ENCODE measurements around the gene CD300A.

The CD300A gene

GRCh38 chr17:74465378-74466110 lies 890 bp upstream of the CD300A start:
- no peaks in the 10 kb centered on the region for H3K79me1 ChIP-seq (ENCODE audit: low read depth, low read length)
- DNase-seq (ENCODE audit: low spot score) = no peak
- H2BK12ac ChIP-seq (ENCODE audit: low read length) = no peak overlapping the region
- H4K8ac ChIP-seq (ENCODE audit: low read depth, low read length) = no peak overlapping the region
- H2AFZ ChIP-seq (ENCODE audit: low read length) = no peak overlapping the region
- H3K9me3 ChIP-seq (replicated peaks in 1 of 2; ENCODE audit: control insufficient read depth in 2 of 2, insufficient read depth in 1 of 2, low read depth in 1 of 2, low read length in 2 of 2) = peaks cover 0 to 10% of the 10 kb centered on the region in 2 donors
- H3K14ac ChIP-seq (ENCODE audit: low read length) = no peak overlapping the region
- no peak overlapping the region for H3K4ac ChIP-seq (ENCODE audit: low read length)
- no peaks in the 10 kb centered on the region for H3K36me3 ChIP-seq (replicated peaks in 1 of 2; ENCODE audit: control insufficient read depth in 2 of 2, insufficient read depth in 2 of 2, low read length in 2 of 2)
- no peak overlapping the region for H2BK120ac ChIP-seq (ENCODE audit: low read depth, low read length)
- no peak overlapping the region for H3K4me2 ChIP-seq (ENCODE audit: insufficient read depth, low read length, poor library complexity, severe bottlenecking)
- H2BK15ac ChIP-seq (ENCODE audit: low read length) = no peak overlapping the region
- peaks cover 0 to 10% of the 10 kb centered on the region in 2 donors for H3K4me1 ChIP-seq (ENCODE audit: control insufficient read depth in 2 of 2, insufficient read depth in 1 of 2, low read depth in 1 of 2, low read length in 2 of 2)
- H2BK5ac ChIP-seq (ENCODE audit: low read length) = no peak overlapping the region
- H3K27ac ChIP-seq (replicated peaks; ENCODE audit: low read length) = no peak overlapping the region
- peak overlapping the region in 1 of 2 donors; percentile 56 for H3K4me3 ChIP-seq (ENCODE audit: low read length in 2 of 2)
- H3K18ac ChIP-seq (ENCODE audit: low read length) = peak overlapping the region; percentile 0
- WGBS, 2 donors (ENCODE audit: extremely low coverage in 2 of 2, insufficient read length in 2 of 2, insufficient replicate concordance in 1 of 2) = 100% methylated on average over 3 to 5 of the region's 8 CpGs
- no peak overlapping the region for H3K23ac ChIP-seq (ENCODE audit: low read depth, low read length, poor library complexity)
- peaks cover 3 to 27% (median 9%) of the 10 kb centered on the region in 3 experiments for H3K27me3 ChIP-seq (ENCODE audit: control insufficient read depth in 3 of 3, insufficient read depth in 3 of 3, low read depth in 1 of 3, low read length in 3 of 3)
- peak overlapping the region; percentile 31 for H2AK5ac ChIP-seq (ENCODE audit: low read depth, low read length)
- no peak overlapping the region for H4K91ac ChIP-seq (ENCODE audit: low read depth, low read length, poor library complexity)
- no peak overlapping the region for H3K9ac ChIP-seq (ENCODE audit: low read depth, low read length, poor library complexity)

- H2AK5ac ChIP-seq (ENCODE audit: low read depth, low read length) = no peak overlapping the region
- H2AFZ ChIP-seq (ENCODE audit: low read length) = no peak overlapping the region
- no peak overlapping the region for H3K4me3 ChIP-seq (ENCODE audit: low read length in 2 of 2)
- no peak overlapping the region for H4K8ac ChIP-seq (ENCODE audit: low read depth, low read length)
- H3K27me3 ChIP-seq (ENCODE audit: control insufficient read depth in 3 of 3, insufficient read depth in 3 of 3, low read depth in 1 of 3, low read length in 3 of 3) = peaks cover 3 to 27% (median 10%) of the 10 kb centered on the region in 3 experiments
- peak overlapping the region; percentile 32 for H2BK15ac ChIP-seq (ENCODE audit: low read length)
- DNase-seq (ENCODE audit: low spot score) = no peak
- H3K27ac ChIP-seq (replicated peaks; ENCODE audit: low read length) = no peak overlapping the region
- H2BK5ac ChIP-seq (ENCODE audit: low read length) = no peak overlapping the region
- H2BK120ac ChIP-seq (ENCODE audit: low read depth, low read length) = no peak overlapping the region
- no CpG with 5 or more reads among the region's 11 CpGs for WGBS, 2 donors (ENCODE audit: extremely low coverage in 2 of 2, insufficient read length in 2 of 2, insufficient replicate concordance in 1 of 2)
- H3K79me1 ChIP-seq (ENCODE audit: low read depth, low read length) = no peaks in the 10 kb centered on the region
- peaks cover 0 to 10% of the 10 kb centered on the region in 2 donors for H3K9me3 ChIP-seq (replicated peaks in 1 of 2; ENCODE audit: control insufficient read depth in 2 of 2, insufficient read depth in 1 of 2, low read depth in 1 of 2, low read length in 2 of 2)
- peaks cover 0 to 10% of the 10 kb centered on the region in 2 donors for H3K4me1 ChIP-seq (ENCODE audit: control insufficient read depth in 2 of 2, insufficient read depth in 1 of 2, low read depth in 1 of 2, low read length in 2 of 2)
- no peaks in the 10 kb centered on the region for H3K36me3 ChIP-seq (replicated peaks in 1 of 2; ENCODE audit: control insufficient read depth in 2 of 2, insufficient read depth in 2 of 2, low read length in 2 of 2)
- H3K4ac ChIP-seq (ENCODE audit: low read length) = no peak overlapping the region
- no peak overlapping the region for H3K9ac ChIP-seq (ENCODE audit: low read depth, low read length, poor library complexity)
- peak overlapping the region; percentile 36 for H3K18ac ChIP-seq (ENCODE audit: low read length)
- no peak overlapping the region for H4K91ac ChIP-seq (ENCODE audit: low read depth, low read length, poor library complexity)
- H2BK12ac ChIP-seq (ENCODE audit: low read length) = no peak overlapping the region
- peak overlapping the region; percentile 26 for H3K4me2 ChIP-seq (ENCODE audit: insufficient read depth, low read length, poor library complexity, severe bottlenecking)
- H3K23ac ChIP-seq (ENCODE audit: low read depth, low read length, poor library complexity) = no peak overlapping the region
- H3K14ac ChIP-seq (ENCODE audit: low read length) = no peak overlapping the region
Measured at GRCh38 chr17:74466828-74467184, 372 bp downstream of the CD300A start.

DNA sequence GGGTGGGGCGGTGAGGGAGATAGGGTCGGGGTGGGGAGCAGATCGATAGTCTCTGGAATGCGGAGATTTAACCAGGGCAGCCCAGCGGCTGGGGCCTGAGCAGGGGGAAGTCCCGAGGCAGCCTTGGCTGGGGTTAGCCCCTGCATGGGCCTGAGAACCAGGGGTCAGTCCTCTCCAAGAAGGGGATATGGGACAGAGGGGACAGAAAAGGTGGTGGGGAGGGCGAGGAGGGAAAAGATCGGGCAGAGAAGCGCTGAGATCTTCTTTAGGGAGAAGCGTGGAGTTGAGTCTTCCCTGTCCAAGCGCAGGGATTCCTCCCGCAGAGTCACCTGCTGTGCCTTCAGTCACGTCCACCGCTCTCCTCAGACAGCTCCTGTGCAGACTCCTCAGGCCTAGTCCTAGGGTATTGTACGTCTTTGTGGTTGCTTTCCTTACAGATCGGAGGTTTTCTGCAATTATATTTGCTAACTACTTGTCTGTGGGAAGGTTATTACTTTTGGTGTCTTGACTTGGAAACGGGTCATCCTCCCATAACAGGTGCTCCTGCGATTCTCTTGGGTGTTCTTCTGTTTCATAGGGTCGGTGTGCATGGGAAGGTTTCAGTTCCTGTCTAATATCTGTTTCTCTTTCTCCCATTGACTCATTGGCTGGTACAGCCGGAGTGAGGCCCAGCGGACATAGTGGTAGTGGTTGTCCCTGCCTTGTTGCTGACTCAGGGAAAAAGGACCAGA lies 952 bp downstream of the CD300A start:
- Histone ChIP-seq H4K8ac (ENCODE audit: low read depth, low read length) (no peak overlapping the region), H3K27ac (replicated peaks; ENCODE audit: low read length) (no peak overlapping the region), H3K4me3 (ENCODE audit: low read length in 2 of 2) (no peak overlapping the region), H3K23ac (ENCODE audit: low read depth, low read length, poor library complexity) (no peak overlapping the region), H3K79me1 (ENCODE audit: low read depth, low read length) (no peaks in the 10 kb centered on the region), H3K9me3 (replicated peaks in 1 of 2; ENCODE audit: control insufficient read depth in 2 of 2, insufficient read depth in 1 of 2, low read depth in 1 of 2, low read length in 2 of 2) (peaks cover 0 to 10% of the 10 kb centered on the region in 2 donors), H2BK120ac (ENCODE audit: low read depth, low read length) (no peak overlapping the region), H2BK5ac (ENCODE audit: low read length) (no peak overlapping the region), H3K4ac (ENCODE audit: low read length) (no peak overlapping the region), H3K27me3 (ENCODE audit: control insufficient read depth in 3 of 3, insufficient read depth in 3 of 3, low read depth in 1 of 3, low read length in 3 of 3) (peaks cover 3 to 27% (median 10%) of the 10 kb centered on the region in 3 experiments), H2BK12ac (ENCODE audit: low read length) (no peak overlapping the region), H4K91ac (ENCODE audit: low read depth, low read length, poor library complexity) (no peak overlapping the region), H3K9ac (ENCODE audit: low read depth, low read length, poor library complexity) (no peak overlapping the region), H2BK15ac (ENCODE audit: low read length) (no peak overlapping the region), H3K14ac (ENCODE audit: low read length) (no peak overlapping the region), H3K36me3 (replicated peaks in 1 of 2; ENCODE audit: control insufficient read depth in 2 of 2, insufficient read depth in 2 of 2, low read length in 2 of 2) (no peaks in the 10 kb centered on the region), H3K18ac (ENCODE audit: low read length) (peak overlapping the region; percentile 32), H3K4me2 (ENCODE audit: insufficient read depth, low read length, poor library complexity, severe bottlenecking) (no peak overlapping the region), H3K4me1 (ENCODE audit: control insufficient read depth in 2 of 2, insufficient read depth in 1 of 2, low read depth in 1 of 2, low read length in 2 of 2) (peaks cover 0 to 10% of the 10 kb centered on the region in 2 donors), H2AK5ac (ENCODE audit: low read depth, low read length) (no peak overlapping the region), H2AFZ (ENCODE audit: low read length) (peak overlapping the region; percentile 1)
- WGBS, 2 donors (ENCODE audit: extremely low coverage in 2 of 2, insufficient read length in 2 of 2, insufficient replicate concordance in 1 of 2) = no CpG with 5 or more reads among the region's 21 CpGs
- no peak for DNase-seq (ENCODE audit: low spot score)

GRCh38 chr17:74471341-74471740 lies 4.9 kb downstream of the CD300A start:
- no peak overlapping the region for H3K23ac ChIP-seq (ENCODE audit: low read depth, low read length, poor library complexity)
- no peak overlapping the region for H4K8ac ChIP-seq (ENCODE audit: low read depth, low read length)
- H3K14ac ChIP-seq (ENCODE audit: low read length) = no peak overlapping the region
- H3K18ac ChIP-seq (ENCODE audit: low read length) = no peak overlapping the region
- no peak overlapping the region for H3K4me3 ChIP-seq (ENCODE audit: low read length in 2 of 2)
- H4K91ac ChIP-seq (ENCODE audit: low read depth, low read length, poor library complexity) = no peak overlapping the region
- no peak overlapping the region for H3K4me2 ChIP-seq (ENCODE audit: insufficient read depth, low read length, poor library complexity, severe bottlenecking)
- H3K36me3 ChIP-seq (replicated peaks in 1 of 2; ENCODE audit: control insufficient read depth in 2 of 2, insufficient read depth in 2 of 2, low read length in 2 of 2) = no peaks in the 10 kb centered on the region
- no peak overlapping the region for H2BK12ac ChIP-seq (ENCODE audit: low read length)
- no peak overlapping the region for H2AK5ac ChIP-seq (ENCODE audit: low read depth, low read length)
- no peak overlapping the region for H2AFZ ChIP-seq (ENCODE audit: low read length)
- H3K9ac ChIP-seq (ENCODE audit: low read depth, low read length, poor library complexity) = no peak overlapping the region
- peaks cover 3 to 13% (median 10%) of the 10 kb centered on the region in 3 experiments for H3K27me3 ChIP-seq (ENCODE audit: control insufficient read depth in 3 of 3, insufficient read depth in 3 of 3, low read depth in 1 of 3, low read length in 3 of 3)
- DNase-seq (ENCODE audit: low spot score) = no peak
- H3K27ac ChIP-seq (replicated peaks; ENCODE audit: low read length) = no peak overlapping the region
- H2BK5ac ChIP-seq (ENCODE audit: low read length) = no peak overlapping the region
- no peak overlapping the region for H3K4ac ChIP-seq (ENCODE audit: low read length)
- WGBS, 2 donors (ENCODE audit: extremely low coverage in 2 of 2, insufficient read length in 2 of 2, insufficient replicate concordance in 1 of 2) = no CpG with 5 or more reads among the region's 3 CpGs
- H3K79me1 ChIP-seq (ENCODE audit: low read depth, low read length) = no peaks in the 10 kb centered on the region
- H2BK120ac ChIP-seq (ENCODE audit: low read depth, low read length) = no peak overlapping the region
- H3K4me1 ChIP-seq (ENCODE audit: control insufficient read depth in 2 of 2, insufficient read depth in 1 of 2, low read depth in 1 of 2, low read length in 2 of 2) = peaks cover 0 to 8% of the 10 kb centered on the region in 2 donors
- no peak overlapping the region for H2BK15ac ChIP-seq (ENCODE audit: low read length)
- H3K9me3 ChIP-seq (replicated peaks in 1 of 2; ENCODE audit: control insufficient read depth in 2 of 2, insufficient read depth in 1 of 2, low read depth in 1 of 2, low read length in 2 of 2) = peaks cover 2 to 9% of the 10 kb centered on the region in 2 donors
